RWPE2 (cell line): ENCODE results near the gene NDUFA12.
"Not testable (repeated sequence)": the region's sequence is repeated elsewhere in the genome, so short reads cannot be mapped to it uniquely, and the experiment has no call there.

Experiments used
- ATAC-seq: fragments of 200-7000 bp; cut with Tn5 transposase; 3 replicates; pipeline ENCODE4 v1.9.1; 2021; ENCODE audit warnings: low read depth
- DNase-seq: peaks from one replicate; pipeline ENCODE4 v3.0.0-alpha.2; 2020; ENCODE audit warnings: low spot score
- H3K27ac ChIP-seq: fragments of 450-650 bp; 2 replicates; pipeline ENCODE4 v1.5.1; 2017; ENCODE audit warnings: mild to moderate bottlenecking; ENCODE audit not compliant: poor library complexity, severe bottlenecking
- H3K27me3 ChIP-seq: fragments of 250-450 bp; sonication (Bioruptor Pico); 2 replicates; pipeline ENCODE4 v1.5.1; 2021; ENCODE audit warnings: mild to moderate bottlenecking, moderate library complexity; ENCODE audit not compliant: insufficient read depth, poor library complexity, severe bottlenecking
- H3K36me3 ChIP-seq: fragments of 250-450 bp; sonication (Bioruptor Pico); 2 replicates; pipeline ENCODE4 v1.5.1; 2020; ENCODE audit warnings: low read depth, mild to moderate bottlenecking, moderate library complexity
- H3K4me1 ChIP-seq: fragments of 250-450 bp; sonication (Bioruptor Pico); 2 replicates; pipeline ENCODE4 v1.5.1; 2021; ENCODE audit warnings: mild to moderate bottlenecking, moderate library complexity; ENCODE audit not compliant: insufficient read depth, poor library complexity, severe bottlenecking
- H3K4me3 ChIP-seq: fragments of 250-450 bp; sonication (Bioruptor Pico); 2 replicates; pipeline ENCODE4 v1.5.1; 2021; ENCODE audit warnings: mild to moderate bottlenecking, moderate library complexity; ENCODE audit not compliant: severe bottlenecking
- H3K9me3 ChIP-seq: fragments of 250-450 bp; sonication (Bioruptor Pico); 2 replicates; pipeline ENCODE4 v1.5.1; 2021; ENCODE audit warnings: mild to moderate bottlenecking, moderate library complexity; ENCODE audit not compliant: severe bottlenecking
- CTCF ChIP-seq: fragments of 450-650 bp; IDR thresholded peaks from one replicate; pipeline ENCODE4 v1.5.1; 2017; ENCODE audit warnings: mild to moderate bottlenecking, moderate library complexity; ENCODE audit not compliant: poor library complexity, severe bottlenecking

NDUFA12 gene

GRCh38 chr12:94987076-94987669, 16.3 kb downstream of the NDUFA12 start:
- no peak for DNase-seq
- Histone ChIP-seq H3K27me3 (no peaks in the 10 kb centered on the region), H3K36me3 (peaks cover 23% of the 10 kb centered on the region), H3K4me3 (no peak overlapping the region), H3K4me1 (no peaks in the 10 kb centered on the region), H3K27ac (no peak overlapping the region), H3K9me3 (no peaks in the 10 kb centered on the region)
- no peak for ATAC-seq
- no peak for TF ChIP-seq CTCF

GRCh38 chr12:94985099-94985498, 18.4 kb downstream of the NDUFA12 start:
- H3K4me1 ChIP-seq, H3K9me3 ChIP-seq, H3K27me3 ChIP-seq, DNase-seq, H3K27ac ChIP-seq, ATAC-seq, H3K4me3 ChIP-seq: not testable (repeated sequence)
- peaks cover 12% of the 10 kb centered on the region; the same call in 1 of the 2 replicates for H3K36me3 ChIP-seq

- Histone ChIP-seq H3K4me3 (no peak overlapping the region), H3K27ac (peak overlapping the region; percentile 22), H3K9me3 (no peaks in the 10 kb centered on the region), H3K36me3 (peaks cover 5% of the 10 kb centered on the region; the same call in 1 of the 2 replicates), H3K4me1 (no peaks in the 10 kb centered on the region), H3K27me3 (no peaks in the 10 kb centered on the region)
- no peak for ATAC-seq
- no peak for TF ChIP-seq CTCF
- DNase-seq: no peak
Measured at GRCh38 chr12:94983321-94983720, 20.2 kb downstream of the NDUFA12 start.

GRCh38 chr12:94982456-94982855, 21.0 kb downstream of the NDUFA12 start:
- Histone ChIP-seq H3K27ac (no peak overlapping the region), H3K36me3 (no peaks in the 10 kb centered on the region), H3K9me3 (no peaks in the 10 kb centered on the region), H3K27me3 (no peaks in the 10 kb centered on the region), H3K4me1 (no peaks in the 10 kb centered on the region), H3K4me3 (no peak overlapping the region)
- TF ChIP-seq CTCF: no peak
- no peak for ATAC-seq
- no peak for DNase-seq

GRCh38 chr12:94980577-94980976, 22.9 kb downstream of the NDUFA12 start:
- Histone ChIP-seq H3K27me3 (no peaks in the 10 kb centered on the region), H3K4me1 (no peaks in the 10 kb centered on the region), H3K27ac (no peak overlapping the region), H3K9me3 (no peaks in the 10 kb centered on the region), H3K4me3 (no peak overlapping the region), H3K36me3 (peaks cover 5% of the 10 kb centered on the region; the same call in 1 of the 2 replicates)
- DNase-seq (no peak), ATAC-seq (no peak)
- peak; percentile 43 for TF ChIP-seq CTCF
